NCI-H345 (cell line): ENCODE measurements around the gene MAP3K8.
"Not testable (repeated sequence)": the region's sequence is repeated elsewhere in the genome, so short reads cannot be mapped to it uniquely, and the experiment has no call there.

ENCODE experiments used
- DNase-seq: peaks from one replicate; lab custom pipeline; 2025; lab: John Stamatoyannopoulos, UW

Gene MAP3K8

DNA sequence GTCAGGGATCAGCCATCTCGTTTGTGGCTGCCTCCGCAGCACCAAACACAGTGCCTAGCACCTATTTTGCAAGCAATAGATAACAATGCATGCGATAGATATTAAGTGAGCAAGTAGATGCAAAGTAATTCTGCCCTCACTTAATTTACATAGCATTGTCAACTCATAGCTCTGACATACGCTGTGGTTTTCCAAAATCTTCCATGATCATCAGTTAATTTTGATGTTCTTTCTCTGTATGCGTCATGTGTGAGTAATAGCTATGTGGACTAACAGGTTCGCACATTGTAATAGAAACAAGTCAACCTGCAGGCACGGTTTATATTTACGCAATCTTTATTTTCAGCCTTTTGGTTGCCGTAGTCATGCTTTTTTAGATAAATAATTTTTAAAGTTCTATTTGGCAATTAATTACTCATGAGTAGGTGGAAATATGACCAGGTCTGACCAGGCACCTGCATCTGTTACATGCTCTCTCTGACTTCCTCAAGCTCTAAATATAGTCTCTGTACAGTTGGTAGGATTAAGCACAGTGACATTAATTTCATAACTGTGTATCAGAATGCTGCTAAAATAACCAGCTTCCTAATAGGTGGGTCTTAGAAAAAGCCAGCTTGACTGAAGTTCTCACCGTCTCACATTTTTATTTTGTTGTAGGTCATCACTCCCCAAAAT is 13.3 kb downstream of the MAP3K8 start:
- no peak for DNase-seq

DNA sequence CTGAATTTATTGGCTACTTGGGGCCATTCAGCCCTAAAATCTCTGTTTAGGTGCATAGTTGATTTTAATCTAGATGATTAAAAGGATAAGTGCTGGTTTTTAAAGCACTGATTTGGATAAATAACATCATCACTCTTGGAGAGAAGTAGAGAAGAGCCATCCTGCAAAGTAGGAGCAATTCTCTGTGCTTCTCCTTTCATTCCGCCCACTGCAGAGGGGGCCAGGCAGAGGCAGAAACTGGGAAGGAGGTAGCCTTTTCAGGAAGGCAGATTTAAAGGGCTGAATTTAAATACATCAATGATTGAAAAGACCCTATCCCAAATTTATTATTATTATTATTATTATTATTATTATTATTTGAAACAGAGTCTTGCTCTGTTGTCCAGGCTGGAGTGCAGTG is 14.1 kb downstream of the MAP3K8 start:
- no peak for DNase-seq

DNA sequence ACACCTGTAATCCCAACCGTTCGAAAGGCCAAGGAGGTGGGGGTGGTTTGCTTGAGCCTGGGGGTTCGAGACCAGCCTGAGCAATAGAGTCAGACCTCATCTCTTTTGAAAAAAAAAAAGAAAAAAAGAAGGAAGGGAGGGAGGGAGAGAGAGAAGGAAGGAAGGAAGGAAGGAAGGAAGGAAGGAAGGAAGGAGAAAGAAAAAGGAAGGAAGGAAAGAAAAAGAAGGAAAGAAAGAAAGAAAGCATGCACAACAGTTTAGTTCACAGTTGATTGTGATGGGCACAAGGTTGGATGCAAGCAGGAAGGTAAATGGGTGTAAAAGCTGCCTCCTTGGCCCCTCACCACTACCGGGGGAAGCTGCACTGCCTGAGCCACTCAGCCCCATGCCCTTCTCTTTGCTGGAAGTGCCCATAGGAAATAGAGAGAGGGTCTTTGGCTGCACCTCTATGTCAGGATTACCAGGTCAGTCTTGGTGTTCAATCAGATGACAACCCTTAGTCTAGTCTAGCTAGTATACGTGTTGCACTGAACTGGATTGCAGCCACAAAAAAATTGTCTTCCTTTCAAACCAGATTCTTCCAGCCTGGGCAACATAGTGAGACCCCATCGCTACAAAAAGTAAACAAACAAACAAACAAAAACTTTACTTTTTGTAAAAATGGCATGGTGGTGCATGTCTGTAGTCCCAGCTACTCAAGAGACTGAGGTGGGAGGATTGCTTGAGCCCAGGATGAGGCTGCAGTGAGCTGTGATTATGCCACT is 20.0 kb downstream of the MAP3K8 start:
- DNase-seq = no peak

DNA sequence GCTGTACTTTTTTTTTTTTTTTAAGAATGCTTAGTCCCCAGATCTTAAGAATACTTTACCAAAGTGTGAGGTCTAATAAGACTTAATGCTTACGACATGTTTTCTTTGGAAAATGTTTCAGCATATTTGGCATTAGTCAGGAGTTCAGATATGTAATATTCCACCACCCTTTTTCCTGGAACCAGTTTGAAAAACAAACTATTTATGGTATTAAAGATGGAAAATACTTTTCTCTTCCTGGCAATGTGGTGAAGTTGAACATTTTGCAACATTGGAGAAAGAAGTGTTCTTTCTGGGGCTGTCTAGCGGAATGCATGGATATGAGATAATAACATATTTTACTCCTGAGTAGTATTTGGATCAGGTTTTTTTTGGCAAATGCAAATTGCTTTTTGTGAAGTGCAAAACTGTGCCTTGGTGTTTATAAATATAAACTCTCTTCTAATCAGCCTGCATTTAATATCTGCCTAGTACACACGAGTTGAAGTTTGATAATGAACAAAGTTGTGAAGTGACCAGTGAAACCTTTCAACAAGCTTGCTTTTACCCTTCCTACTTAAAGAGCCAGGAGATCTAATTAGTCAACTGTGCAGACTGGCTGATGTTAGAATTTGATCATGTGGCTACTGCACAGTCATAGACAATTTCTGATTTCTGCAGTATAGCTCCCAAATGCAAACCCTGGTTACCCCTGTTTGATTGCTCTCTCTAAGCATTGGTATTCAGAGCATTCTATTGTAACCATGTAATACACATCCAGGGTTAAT is 20.9 kb downstream of the MAP3K8 start:
- DNase-seq = no peak

DNA sequence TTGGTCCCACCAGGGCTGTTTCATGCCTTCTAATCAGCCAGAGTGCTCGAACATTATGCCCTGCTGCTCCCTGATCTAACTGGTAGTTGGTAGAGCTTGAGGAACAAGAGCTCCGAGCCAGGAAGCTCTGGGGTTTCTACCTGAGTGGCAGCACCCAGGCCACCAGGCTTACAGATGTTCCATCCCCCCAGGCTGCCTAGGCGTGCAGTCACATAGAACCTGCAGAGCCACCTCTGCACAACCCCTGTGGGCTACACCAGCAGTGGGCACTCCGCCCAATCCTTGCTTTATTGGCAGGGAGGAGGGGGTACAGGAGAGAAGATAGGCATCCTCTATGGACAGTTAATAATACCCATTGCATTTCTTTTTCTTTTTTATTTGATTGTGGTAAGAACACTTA is 21.8 kb downstream of the MAP3K8 start:
- no peak for DNase-seq

DNA sequence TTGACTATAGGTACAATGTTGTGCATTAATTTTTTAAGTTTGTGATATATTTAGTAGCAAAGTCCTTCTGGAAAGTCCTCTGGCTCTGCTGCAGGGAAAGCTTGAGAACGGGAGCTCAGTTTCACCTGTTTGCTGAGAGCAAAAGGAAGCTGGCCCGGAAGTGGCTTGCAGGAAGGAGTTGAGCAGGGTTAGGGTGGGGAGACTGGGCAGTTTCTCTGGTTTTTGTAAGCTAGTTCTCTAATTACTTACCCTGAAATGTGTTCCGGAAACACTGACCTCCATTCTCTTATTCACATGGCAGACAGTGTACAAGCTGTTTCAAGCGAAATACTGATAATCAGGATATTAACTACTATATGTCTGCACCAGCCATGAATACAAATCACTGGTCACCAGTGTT is 22.3 kb downstream of the MAP3K8 start:
- DNase-seq = no peak

DNA sequence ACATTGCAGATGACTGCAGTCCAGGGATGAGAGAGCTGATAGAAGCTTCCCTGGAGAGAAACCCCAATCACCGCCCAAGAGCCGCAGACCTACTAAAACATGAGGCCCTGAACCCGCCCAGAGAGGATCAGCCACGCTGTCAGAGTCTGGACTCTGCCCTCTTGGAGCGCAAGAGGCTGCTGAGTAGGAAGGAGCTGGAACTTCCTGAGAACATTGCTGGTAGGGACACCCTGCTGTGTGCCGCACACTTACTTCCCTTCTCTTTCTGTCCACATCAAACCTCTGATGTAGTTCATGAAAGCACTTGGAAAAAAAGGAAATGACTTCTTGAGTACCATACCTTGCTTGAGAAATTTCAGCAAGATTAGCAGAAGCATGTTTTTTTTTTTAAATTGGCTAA is 25.3 kb downstream of the MAP3K8 start:
- no peak for DNase-seq

DNA sequence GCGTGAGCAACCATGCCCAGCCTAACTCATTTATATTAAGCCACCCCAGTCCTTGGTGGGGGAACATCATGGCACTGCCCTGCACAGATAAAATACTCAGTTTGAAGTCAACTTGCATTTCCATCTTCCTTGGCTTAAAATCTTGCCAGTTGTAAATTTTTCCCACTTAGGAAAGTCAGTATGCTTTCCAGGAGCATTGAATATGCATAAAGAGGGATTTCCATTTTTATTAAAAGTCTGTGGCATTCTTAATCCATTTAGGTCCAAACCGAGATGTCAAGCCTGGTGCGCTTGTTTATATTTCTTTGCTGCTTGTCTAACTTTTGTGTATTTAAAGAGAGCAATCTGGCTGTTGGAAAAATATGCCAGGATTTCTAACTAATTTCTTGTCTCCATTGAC is 26.1 kb downstream of the MAP3K8 start:
- no peak for DNase-seq

DNA sequence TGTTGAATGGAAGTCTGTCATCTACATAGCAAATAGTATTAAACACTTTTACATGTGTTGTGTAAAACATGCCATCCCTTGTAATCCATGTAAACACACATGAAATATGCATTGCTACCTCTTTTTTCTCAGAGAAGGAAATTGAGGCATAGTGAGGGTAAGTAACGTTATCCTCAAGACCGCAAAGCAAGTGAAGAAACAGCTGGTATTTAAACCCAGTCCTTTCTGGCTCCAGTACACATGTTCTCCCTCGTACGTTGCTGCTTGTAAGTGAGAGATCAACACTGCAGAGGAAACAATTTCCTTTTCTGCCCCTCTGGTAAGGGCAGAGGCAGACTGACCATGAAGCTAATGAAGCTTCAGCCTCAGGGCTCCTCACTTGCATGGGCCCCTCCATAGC is 28.5 kb downstream of the MAP3K8 start:
- DNase-seq = no peak

DNA sequence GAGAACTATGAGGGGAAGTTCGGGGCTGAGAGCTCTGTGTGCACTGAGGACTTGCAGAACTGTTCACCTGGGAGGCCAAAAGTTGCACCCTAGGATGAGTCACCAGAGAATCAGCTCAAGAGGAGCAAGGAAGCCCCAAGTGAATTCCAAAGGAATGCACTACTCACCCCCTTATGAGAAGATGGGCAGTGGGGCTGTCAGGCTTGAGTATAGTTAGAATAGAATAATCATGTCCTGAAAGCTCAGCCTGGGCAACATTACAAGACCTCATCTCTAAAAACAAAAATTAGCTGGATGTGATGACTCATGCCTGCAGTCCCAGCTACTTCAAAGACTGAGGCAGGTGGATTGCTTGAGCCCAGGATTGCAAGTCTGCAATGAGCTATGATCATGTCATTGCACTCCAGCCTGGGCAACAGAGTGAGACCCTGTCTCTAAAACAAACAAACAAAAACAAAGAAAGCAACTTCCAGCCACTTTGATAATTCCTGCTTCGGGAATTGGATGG is 30.0 kb downstream of the MAP3K8 start:
- no peak for DNase-seq

DNA sequence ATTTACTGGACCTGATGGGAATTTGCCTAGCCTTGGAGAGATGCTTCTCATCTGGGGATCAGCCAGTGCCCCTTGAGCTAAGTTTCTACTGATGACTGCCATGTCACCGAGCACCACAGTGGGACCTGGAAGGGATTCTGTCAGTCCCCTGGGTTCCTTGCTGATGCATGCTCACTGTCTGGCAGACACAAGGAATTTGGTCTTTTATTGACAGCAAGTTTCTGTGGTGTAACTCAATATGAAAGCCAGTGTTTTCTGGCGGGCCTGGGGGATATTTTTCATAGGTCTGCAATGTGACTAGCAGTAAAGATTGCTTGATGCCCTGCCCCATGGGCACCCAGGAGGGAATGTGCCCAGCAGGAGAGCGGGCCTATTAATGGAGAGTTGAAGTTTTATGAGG is 30.7 kb downstream of the MAP3K8 start:
- DNase-seq = no peak

DNA sequence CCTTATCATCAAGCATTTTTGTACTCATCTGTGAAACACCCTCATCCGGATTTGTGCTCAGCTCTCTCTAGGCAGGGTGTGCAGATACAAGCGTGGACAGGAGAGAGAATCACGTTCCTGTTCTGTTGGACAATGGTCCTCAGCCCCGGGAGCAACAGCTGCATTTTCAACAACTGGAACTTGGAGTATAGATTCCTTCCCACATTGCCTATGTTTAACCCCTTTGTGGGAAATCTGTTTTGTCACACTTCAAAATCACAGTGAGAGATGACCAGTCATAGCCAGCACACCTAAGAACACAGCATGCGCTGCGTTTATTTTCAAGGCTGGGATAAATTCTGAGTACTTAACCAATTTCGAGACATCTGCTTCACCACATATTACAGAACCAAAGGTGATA is 32.5 kb downstream of the MAP3K8 start:
- no peak for DNase-seq

DNA sequence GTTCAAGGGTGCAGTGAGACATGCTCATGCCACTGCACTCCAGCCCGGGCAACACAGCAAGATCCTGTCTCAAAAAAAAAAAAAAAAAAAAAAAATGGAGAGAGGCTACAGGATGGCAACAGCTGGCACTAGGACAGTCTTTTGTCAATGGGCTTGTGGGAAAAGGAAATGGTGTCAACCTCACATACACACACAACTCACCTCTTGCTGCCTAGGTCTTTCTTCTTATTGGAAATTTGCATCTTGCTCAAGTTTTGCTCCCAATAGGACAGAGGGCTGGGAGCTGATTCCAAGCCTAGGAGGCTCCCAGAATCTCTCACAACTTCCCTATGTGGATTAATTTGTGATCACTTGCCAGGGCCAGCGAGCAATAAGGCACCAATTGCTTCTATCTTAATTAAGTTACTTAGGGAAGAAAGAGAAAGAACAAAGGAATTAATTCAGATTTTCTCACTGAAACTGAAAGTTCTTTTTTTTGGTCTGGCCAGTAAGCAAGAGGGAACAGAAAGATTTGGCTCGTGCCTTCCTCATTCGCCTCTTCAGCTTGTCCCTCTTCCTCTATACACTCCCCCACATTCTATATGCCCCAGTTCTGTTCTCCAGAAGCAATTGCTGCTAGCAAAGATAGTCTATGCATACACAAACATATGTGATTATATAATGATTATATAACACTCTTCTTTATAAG is 33.8 kb downstream of the MAP3K8 start:
- no peak for DNase-seq

DNA sequence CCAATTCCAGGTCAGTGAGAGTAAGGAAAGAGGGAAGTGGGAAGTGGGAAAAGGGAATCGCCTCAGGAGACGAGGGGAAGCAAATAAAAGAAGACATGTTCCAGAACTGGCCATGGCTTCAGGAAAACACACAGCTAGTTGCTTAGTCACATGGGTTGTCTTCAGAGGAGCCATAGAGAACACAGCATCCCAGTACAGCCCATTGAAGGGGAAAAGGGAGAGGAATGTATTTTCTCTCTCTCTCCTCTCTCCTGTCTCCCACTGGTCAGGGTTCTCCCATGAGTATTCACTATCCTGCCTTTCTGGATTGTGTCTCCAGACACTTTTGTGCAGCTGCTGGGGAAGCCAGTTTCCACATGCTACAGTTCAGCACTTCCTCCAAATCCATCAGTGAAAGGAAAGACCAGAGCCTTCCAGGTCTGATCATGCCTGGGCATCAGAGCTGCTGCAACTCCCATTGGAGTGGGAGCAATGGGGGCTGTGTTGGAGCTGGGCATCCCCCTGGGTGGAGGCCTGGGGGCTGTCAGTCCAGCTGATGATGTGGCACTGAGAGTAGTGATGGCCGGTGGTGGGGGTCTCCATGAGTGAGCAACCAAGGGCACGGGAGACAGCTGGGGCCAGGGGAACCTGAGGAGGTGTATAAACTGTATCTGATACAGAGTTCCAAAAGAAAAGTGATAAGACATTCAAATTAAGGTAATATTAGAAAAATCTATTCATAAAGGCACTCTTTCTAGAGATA is 38.6 kb downstream of the MAP3K8 start:
- no peak for DNase-seq

DNA sequence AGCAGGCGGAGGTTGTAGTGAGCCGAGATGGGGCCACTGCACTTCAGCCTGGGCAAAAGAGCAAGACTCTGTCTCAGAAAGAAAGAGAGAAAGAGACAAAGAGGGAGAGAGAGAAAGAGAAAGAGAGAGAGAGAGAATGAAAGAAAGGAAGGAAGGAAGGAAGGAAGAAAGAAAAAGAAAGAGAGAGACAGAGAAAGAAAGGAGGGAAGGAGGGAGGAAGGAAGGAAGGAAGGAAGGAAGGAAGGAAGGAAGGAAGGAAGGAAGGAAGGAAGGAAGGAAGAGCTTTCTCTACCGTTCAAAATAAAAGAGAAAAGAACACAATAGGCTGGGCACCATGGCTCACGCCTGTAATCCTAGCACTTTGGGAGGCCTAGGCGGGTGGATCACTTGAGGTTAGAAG is 41.5 kb downstream of the MAP3K8 start:
- not testable (repeated sequence) for DNase-seq

DNA sequence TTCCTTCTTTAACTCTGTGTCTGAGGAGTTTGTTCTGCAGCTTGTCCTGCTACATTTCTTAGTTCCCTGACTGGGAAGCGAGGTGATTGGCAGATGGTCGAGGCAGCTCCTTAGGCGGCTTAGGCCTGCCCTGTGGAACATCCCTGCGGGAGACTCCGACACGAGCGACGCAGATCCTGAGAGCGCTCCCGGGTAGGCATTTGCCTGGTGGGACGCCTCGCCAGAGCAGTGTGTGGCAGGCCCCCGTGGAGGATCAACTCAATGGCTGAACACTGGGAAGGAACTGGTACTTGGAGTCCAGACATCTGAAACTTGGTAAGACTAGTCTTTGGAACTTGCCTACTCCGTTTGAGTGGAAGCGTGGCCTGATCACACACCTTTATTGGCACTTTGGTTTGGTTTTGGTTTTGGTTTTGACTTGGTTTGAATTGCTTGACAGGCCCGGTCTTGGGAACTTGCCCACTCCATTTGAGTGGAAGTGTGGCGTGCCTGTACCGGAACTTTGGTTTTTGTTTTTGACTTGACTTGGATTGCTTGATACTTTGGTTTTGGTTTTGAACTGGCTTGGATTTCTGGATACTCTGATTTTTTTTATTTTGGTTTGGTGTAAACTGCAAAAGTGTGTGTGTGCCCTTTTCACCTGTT is 42.6 kb downstream of the MAP3K8 start:
- DNase-seq = no peak

DNA sequence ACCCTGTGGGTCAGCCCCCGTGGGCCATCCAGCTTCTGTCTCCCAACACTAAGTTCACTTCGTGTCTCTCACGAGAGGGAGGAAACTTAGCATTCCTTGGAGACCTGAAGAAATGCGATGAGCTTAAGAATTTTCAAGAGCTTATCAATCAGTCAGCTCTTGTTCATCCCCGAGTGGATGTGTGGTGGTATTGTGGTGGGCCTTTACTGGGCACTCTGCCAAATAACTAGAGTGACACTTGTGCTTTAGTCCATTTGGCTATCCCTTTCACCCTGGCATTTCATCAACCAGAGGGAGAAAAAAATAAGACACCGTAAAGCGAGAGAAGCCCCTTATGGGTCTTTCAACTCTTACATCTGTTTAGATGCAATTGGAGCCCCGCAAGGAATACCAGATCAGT is 45.5 kb downstream of the MAP3K8 start:
- not testable (repeated sequence) for DNase-seq

DNA sequence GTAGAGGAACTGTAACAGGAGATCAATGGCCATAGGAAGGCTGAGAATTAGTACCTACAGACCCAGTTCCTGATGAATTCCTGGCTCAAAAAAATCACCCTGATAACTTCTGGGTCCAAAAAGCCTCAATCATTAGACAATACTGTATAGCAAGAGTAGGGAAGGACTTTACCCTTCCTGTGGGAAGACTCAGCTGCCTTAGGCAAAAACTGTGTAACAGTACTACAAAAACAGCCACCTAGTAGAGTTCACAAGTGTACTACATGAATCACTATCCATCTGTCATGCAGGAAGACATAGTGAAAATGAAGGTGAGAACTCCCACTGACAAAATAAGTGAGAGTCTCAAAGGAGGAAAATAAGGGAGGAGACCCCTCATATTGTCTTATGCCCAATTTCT is 47.6 kb downstream of the MAP3K8 start:
- DNase-seq = no peak

DNA sequence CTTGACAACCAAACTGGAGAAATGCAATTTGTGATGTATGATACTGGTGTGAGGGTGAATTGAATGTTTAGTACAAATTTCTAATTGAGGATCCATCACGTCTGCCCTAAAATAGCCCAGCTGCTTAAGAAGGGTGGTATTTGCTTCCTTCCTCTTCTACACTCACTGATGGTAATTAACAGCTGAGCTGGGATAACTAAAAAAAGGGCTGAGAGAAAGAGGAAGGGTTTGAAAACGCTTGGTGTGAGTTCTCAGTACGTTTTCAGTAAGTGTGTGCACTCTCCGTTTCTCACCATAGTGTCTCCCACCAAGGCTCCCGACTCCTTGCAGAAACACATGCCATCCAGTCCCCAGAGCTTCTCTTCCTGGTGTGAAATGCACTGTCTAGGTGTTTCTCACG is 54.3 kb downstream of the MAP3K8 start:
- DNase-seq = no peak

DNA sequence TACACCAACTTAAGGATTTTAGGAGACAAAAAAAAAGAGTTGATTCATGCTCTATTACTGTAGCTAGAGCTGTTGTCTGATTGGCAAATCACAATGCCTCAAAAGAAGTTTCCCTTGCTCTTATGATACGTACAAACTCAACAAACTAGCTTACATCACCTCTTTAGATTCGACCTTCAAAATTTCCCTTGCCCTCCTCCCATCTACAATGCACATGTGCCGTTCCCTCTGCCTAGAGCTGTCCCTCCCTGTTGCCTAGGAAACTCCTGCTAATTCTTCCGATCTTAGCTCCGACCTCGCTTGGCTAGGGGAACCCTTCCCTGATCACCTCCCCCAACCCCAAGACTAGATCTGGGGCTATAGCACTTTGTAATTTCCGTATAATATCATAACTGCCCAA is 55.4 kb downstream of the MAP3K8 start:
- DNase-seq = no peak
